Mesothelial cell of epicardium (in vitro differentiated cells): ENCODE measurements around the gene LAMA2. TPM values are rescaled to one million over a fixed set of nuclear protein-coding genes. Genes with fewer than 3 reads are reported as not detected.

Experiments used
- DNase-seq, 2 experiments: peaks; one replicate each; pipeline ENCODE4 v3.0.0; 2021; ENCODE audit warnings: low spot score in 2 of 2; ENCODE audit not compliant: unreplicated experiment in 2 of 2
- H3K27ac Mint-ChIP-seq: 2 replicates; pipeline ENCODE4 v1.8.0; 2021; ENCODE audit warnings: mixed read lengths
- H3K27me3 Mint-ChIP-seq: 2 replicates; pipeline ENCODE4 v1.8.0; 2021; ENCODE audit warnings: low read depth, mixed read lengths
- H3K36me3 Mint-ChIP-seq: 2 replicates; pipeline ENCODE4 v1.8.0; 2021; ENCODE audit warnings: mixed read lengths
- H3K4me1 Mint-ChIP-seq: 2 replicates; pipeline ENCODE4 v1.8.0; 2021; ENCODE audit warnings: mixed read lengths
- H3K4me3 Mint-ChIP-seq: 2 replicates; pipeline ENCODE4 v1.8.0; 2021; ENCODE audit warnings: mild to moderate bottlenecking, moderate library complexity, mixed read lengths
- H3K9me3 Mint-ChIP-seq: 2 replicates; pipeline ENCODE4 v1.8.0; 2021; ENCODE audit warnings: mixed read lengths
- total RNA-seq: library from RNA; stranded (reverse); gene quantifications from 3 replicates; pipeline ENCODE4 v1.2.1, GENCODE V29; 2021
- TF ChIP-seq, protein P1 (sequence below): fragments of 200-600 bp; sonication (generic); IDR thresholded peaks from one replicate; pipeline ENCODE4 v1.5.0; 2021; ENCODE audit warnings: antibody characterized with exemption; ENCODE audit not compliant: unreplicated experiment

The LAMA2 gene
- total RNA-seq, 1 donor from 2014 or later, result 63.2 TPM

- Mint-ChIP-seq H3K27me3 (no peaks in the 10 kb centered on the region), H3K36me3 (no peaks in the 10 kb centered on the region), H3K27ac (no peak overlapping the region), H3K4me1 (peaks cover 22% of the 10 kb centered on the region), H3K9me3 (no peaks in the 10 kb centered on the region), H3K4me3 (no peak overlapping the region)
- DNase-seq, result no peak
- TF ChIP-seq, protein P1, sequence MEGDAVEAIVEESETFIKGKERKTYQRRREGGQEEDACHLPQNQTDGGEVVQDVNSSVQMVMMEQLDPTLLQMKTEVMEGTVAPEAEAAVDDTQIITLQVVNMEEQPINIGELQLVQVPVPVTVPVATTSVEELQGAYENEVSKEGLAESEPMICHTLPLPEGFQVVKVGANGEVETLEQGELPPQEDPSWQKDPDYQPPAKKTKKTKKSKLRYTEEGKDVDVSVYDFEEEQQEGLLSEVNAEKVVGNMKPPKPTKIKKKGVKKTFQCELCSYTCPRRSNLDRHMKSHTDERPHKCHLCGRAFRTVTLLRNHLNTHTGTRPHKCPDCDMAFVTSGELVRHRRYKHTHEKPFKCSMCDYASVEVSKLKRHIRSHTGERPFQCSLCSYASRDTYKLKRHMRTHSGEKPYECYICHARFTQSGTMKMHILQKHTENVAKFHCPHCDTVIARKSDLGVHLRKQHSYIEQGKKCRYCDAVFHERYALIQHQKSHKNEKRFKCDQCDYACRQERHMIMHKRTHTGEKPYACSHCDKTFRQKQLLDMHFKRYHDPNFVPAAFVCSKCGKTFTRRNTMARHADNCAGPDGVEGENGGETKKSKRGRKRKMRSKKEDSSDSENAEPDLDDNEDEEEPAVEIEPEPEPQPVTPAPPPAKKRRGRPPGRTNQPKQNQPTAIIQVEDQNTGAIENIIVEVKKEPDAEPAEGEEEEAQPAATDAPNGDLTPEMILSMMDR, result no peak
Observed at GRCh38 chr6:129181001-129181400, 298.1 kb downstream of the LAMA2 start.

GRCh38 chr6:129183187-129183591 is 300.3 kb downstream of the LAMA2 start:
- Mint-ChIP-seq H3K9me3 (no peaks in the 10 kb centered on the region), H3K27me3 (no peaks in the 10 kb centered on the region), H3K36me3 (no peaks in the 10 kb centered on the region), H3K27ac (peak overlapping the region; percentile 27), H3K4me3 (no peak overlapping the region), H3K4me1 (peaks cover 23% of the 10 kb centered on the region)
- TF ChIP-seq, protein P1, result no peak
- DNase-seq, result no peak

- no peak for DNase-seq
- peak overlapping the region; percentile 27 for H3K27ac Mint-ChIP-seq
Observed at GRCh38 chr6:129183681-129184301, 300.9 kb downstream of the LAMA2 start.

DNA sequence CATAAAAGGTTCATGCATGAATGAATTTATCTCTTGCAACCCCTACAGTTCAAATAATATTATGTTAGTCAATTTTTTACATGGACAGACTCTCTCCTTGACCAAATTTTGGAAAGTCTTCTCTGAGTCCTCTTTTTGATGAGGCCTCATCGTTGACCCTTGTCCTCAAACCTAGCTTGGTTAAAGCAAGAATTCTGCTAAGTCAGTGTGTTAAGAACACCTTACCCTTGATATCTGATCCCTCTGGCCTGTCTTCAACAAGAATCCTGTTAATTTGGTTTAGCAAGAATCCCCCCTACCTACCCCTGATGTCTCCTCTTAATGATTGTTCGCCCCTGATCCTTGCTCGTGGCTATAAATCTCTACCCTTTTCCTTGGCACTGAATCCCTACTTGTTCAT is 301.4 kb downstream of the LAMA2 start:
- no peaks in the 10 kb centered on the region for H3K9me3 Mint-ChIP-seq
- H3K4me1 Mint-ChIP-seq, result peaks cover 29% of the 10 kb centered on the region
- peak overlapping the region; percentile 20 for H3K27ac Mint-ChIP-seq
- no peaks in the 10 kb centered on the region for H3K36me3 Mint-ChIP-seq
- DNase-seq, result no peak
- TF ChIP-seq, protein P1, result no peak
- no peaks in the 10 kb centered on the region for H3K27me3 Mint-ChIP-seq
- H3K4me3 Mint-ChIP-seq, result no peak overlapping the region

More at GRCh38 chr6:129183681-129184301, 300.9 kb downstream of the LAMA2 start:
- TF ChIP-seq, protein P1, result no peak
- H3K9me3 Mint-ChIP-seq, result no peaks in the 10 kb centered on the region
- H3K36me3 Mint-ChIP-seq, result no peaks in the 10 kb centered on the region
- H3K4me3 Mint-ChIP-seq, result no peak overlapping the region
- H3K27me3 Mint-ChIP-seq, result no peaks in the 10 kb centered on the region
- H3K4me1 Mint-ChIP-seq, result peaks cover 28% of the 10 kb centered on the region

DNA sequence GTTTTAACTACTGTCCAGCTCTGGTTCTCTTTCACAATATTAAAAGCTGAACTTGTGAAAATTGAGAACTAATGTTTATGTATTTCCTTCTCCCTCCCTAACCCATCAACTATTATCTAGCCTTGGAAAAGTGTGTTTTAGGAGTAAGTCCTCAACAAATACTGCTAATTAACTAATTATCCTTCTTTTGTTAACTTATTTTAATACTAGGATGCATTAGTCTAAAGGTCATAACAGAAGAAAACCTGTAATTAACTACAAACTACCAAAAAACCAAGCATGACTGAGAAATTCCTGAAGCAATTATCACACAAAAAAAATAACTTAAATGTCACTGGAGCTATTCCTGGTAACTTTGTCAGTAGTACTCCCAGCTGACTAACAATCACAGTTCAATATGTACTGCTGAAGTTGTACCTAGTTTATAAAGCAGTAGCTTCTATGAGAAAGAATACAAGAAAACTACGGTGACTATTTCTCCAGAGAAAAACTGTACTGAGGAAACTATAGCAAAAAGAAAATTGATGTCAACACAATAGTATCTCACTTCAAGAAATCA is 301.9 kb downstream of the LAMA2 start:
- no peak for DNase-seq
- H3K4me1 Mint-ChIP-seq, result peaks cover 35% of the 10 kb centered on the region
- H3K27ac Mint-ChIP-seq, result no peak overlapping the region
- no peaks in the 10 kb centered on the region for H3K9me3 Mint-ChIP-seq
- no peaks in the 10 kb centered on the region for H3K27me3 Mint-ChIP-seq
- no peak overlapping the region for H3K4me3 Mint-ChIP-seq
- TF ChIP-seq, protein P1, result no peak
- H3K36me3 Mint-ChIP-seq, result no peaks in the 10 kb centered on the region
